Subcutaneous abdominal adipose tissue (tissue), 5 donors: ENCODE measurements around the gene UMODL1.

ENCODE experiments used
- H3K27ac ChIP-seq: one replicate; pipeline ENCODE4 v1.7.0; 2013; ENCODE audit warnings: low read depth, mild to moderate bottlenecking, inconsistent platforms, low read length, moderate library complexity
- H3K27me3 ChIP-seq, 5 donors: one replicate each; pipeline ENCODE4 v1.7.0; 2013; ENCODE audit warnings: low read length in 5 of 5, inconsistent platforms in 1 of 5; ENCODE audit not compliant: control insufficient read depth in 5 of 5, insufficient read depth in 4 of 5
- H3K36me3 ChIP-seq, 5 donors: one replicate each; pipeline ENCODE4 v1.7.0; 2013; ENCODE audit warnings: low read length in 5 of 5; ENCODE audit not compliant: control insufficient read depth in 5 of 5, insufficient read depth in 5 of 5
- H3K4me1 ChIP-seq, 5 donors: one replicate each; pipeline ENCODE4 v1.7.0; 2013; ENCODE audit warnings: low read length in 5 of 5, mild to moderate bottlenecking in 3 of 5, moderate library complexity in 1 of 5; ENCODE audit not compliant: control insufficient read depth in 5 of 5, insufficient read depth in 5 of 5
- H3K4me3 ChIP-seq, 5 donors: one replicate each; pipeline ENCODE4 v1.7.0; 2013; ENCODE audit warnings: low read length in 5 of 5, low read depth in 1 of 5
- H3K9ac ChIP-seq, 5 donors: one replicate each; pipeline ENCODE4 v1.7.0; 2013; ENCODE audit warnings: low read length in 5 of 5, mild to moderate bottlenecking in 4 of 5, moderate library complexity in 3 of 5
- H3K9me3 ChIP-seq, 5 donors: one replicate each; pipeline ENCODE4 v1.7.0; 2013; ENCODE audit warnings: low read length in 5 of 5; ENCODE audit not compliant: control insufficient read depth in 5 of 5
- donor health status: healthy.
- donor health status: healthy.
- donor health status: healthy.
- donor health status: healthy.
- donor health status: healthy.

The UMODL1 gene

DNA sequence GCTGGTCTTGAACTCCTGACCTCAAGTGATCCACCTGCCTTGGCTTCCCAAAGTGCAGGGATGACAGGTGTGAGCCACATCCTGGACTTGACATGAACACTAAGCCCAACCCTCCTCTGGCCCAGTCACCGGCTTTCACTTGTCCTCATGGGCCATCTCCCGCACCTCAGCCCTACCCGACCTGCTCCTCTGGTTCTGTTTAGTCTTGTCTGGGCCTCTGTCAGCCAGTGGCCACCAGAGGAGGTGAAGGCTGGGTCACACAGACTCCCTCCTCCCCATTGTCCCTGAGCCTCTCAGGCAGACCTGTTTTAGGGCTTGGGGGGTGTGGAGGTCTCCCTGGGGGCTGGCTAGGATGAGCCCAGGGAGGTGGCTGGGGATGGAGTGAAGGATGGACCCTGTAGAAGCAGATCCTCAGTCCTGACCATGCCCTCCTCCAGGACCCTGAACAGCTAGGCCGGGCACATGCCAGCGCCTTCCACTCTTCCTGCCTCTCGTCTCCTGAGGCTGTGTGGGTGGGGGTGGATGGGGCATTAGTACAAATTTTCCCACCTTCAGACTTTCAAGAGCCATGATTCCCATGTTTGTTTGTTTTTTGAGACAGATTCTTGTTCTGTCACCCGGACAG lies 26.1 kb upstream of the UMODL1 start:
- Histone ChIP-seq H3K9me3 (no peaks in the 10 kb centered on the region), H3K4me1 (peaks cover 0 to 9% (median 5%) of the 10 kb centered on the region in 5 donors), H3K4me3 (no peak overlapping the region), H3K36me3 (no peaks in the 10 kb centered on the region), H3K27ac (no peak overlapping the region), H3K9ac (no peak overlapping the region), H3K27me3 (peaks cover 0 to 3% (median 0%) of the 10 kb centered on the region in 5 donors)

DNA sequence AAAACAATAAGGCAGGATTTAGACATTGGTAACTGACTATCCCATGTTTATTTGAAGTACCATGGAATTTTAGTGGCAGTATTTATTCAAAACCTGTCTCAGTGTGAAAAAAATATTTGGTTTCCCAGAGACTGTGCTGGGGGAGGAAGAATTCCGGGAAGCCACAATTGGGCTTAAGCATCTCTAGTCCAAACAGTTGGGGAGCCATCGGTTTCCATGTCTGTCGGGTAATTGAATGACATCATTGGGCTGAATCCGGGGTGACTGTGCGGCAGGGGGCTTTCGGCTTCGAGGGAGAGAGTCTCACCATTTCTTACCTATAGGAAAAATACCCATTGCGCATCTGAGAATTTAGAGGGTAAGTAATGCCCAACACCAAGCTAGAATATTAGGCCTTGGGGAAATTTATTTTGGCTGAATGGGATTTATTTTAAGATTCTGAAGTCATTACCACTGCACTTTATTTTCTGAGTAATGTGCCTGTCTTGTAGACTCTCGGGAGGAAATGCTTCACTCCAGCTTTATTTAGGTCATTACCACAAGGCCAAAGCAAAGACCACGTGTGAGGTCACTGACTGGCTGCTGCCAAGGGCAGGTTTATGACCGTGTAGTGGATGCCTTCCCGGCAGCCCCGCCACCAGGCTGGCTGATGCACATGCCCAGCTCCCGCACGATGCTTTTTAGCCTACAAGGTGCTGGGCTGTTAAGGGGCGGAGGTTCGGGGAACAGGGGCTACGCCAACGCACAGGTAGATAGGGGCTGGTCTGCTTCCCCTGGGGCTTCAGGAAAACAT lies 23.1 kb upstream of the UMODL1 start:
- no peak overlapping the region for H3K27ac ChIP-seq
- no peak overlapping the region for H3K9ac ChIP-seq
- H3K4me3 ChIP-seq, result no peak overlapping the region
- H3K4me1 ChIP-seq, result peaks cover 0 to 7% (median 4%) of the 10 kb centered on the region in 5 donors
- peaks cover 0 to 3% (median 0%) of the 10 kb centered on the region in 5 donors for H3K27me3 ChIP-seq
- H3K36me3 ChIP-seq, result no peaks in the 10 kb centered on the region
- no peaks in the 10 kb centered on the region for H3K9me3 ChIP-seq

DNA sequence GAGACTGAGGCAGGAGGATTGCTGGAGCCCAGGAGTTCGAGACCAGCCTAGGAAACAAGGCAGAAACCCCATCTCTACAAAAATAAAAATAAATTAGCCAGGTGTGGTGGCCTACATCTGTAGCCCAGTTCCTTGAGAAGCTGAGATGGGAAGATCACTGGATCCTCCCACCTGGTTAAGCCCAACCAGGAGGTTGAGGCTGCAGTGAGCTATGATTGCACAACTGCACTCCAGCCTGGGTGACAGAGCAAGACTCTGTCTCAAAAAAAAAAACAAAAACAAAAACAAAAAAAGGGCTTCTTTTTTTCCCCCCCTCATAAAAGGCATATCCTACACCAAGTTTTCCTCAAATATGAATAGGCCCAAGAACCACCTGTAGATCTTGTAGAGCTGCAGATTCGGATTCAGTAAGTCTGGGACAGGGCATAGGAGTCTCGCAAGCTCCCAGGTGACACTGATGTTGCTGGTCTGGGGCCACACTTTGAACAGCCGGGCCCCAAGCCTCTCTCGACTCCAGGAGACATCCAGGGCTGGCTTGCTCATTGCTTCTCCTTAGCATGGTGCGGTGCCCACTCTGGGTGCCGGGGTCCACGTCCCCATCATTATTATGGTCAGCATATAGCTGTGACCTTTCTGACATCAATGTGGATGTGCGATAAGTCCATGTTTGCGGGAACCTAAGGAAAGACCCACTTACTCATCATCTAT lies 22.1 kb upstream of the UMODL1 start:
- Histone ChIP-seq H3K9ac (no peak overlapping the region), H3K4me3 (no peak overlapping the region), H3K4me1 (peaks cover 0 to 7% (median 4%) of the 10 kb centered on the region in 5 donors), H3K9me3 (no peaks in the 10 kb centered on the region), H3K36me3 (no peaks in the 10 kb centered on the region), H3K27ac (no peak overlapping the region), H3K27me3 (peaks cover 0 to 3% (median 0%) of the 10 kb centered on the region in 5 donors)

DNA sequence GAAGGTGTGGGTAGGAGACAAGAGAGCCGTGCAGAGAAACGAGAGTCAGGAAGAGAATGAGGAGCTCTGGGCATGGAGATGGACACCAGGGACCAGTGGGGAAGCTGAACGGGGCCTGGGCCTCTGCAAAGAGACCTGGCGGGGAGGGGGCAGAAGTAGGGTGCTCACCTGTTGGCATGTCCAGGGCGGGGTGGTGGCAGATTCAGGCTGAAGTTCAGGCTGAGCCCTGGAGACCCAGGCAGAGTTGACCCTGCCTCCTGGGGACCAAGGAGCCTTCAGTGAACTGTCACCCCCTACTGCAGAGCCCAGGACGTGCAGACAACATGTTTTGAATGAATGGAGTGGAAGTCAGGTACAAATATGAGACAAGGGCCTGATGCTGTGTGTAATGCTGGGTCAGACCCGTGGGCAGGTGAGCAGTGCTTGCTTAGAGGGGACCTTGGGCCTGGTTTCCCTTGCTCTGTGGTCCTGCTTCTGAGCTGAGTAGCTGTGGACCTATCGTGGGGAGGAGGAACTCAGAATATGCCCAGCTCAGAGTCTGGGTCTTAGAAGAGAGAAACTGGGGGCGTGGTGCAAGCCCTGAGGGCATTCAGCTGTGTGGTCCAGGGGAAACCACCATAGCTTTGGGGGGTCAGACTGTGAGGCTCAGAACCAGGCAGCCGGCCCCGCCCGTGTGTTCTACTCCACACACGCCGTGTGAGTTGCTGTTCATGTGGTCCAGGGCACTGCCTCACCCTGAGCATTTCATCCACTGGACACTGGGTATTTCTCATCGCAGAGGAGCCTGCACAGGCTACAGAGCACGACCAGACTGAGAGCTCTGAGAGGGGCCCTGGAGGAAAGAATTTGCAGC lies 21.3 kb upstream of the UMODL1 start:
- no peaks in the 10 kb centered on the region for H3K36me3 ChIP-seq
- no peak overlapping the region for H3K27ac ChIP-seq
- peaks cover 0 to 7% (median 4%) of the 10 kb centered on the region in 5 donors for H3K4me1 ChIP-seq
- no peaks in the 10 kb centered on the region for H3K9me3 ChIP-seq
- no peak overlapping the region for H3K9ac ChIP-seq
- H3K27me3 ChIP-seq, result peaks cover 0 to 3% (median 0%) of the 10 kb centered on the region in 5 donors
- no peak overlapping the region for H3K4me3 ChIP-seq

DNA sequence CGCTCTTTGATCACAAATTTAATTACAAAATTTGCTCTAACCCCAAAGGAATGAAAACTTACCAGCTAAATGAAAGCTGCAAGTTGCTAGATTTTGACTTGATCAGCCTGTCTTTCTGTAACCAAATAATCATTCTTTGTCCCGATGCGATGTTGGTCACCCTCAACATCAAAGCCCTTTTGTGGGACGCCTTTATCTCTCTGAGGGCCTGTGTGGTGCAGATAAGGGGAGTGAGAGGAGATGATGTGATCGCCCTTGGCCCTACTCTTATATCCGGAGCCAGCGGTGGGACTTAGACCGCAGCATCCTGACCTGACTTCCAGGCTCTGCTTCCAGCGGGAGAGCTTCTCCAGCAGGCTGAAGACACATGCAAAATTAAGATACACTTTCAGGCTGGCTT lies 19.3 kb upstream of the UMODL1 start:
- no peak overlapping the region for H3K4me3 ChIP-seq

DNA sequence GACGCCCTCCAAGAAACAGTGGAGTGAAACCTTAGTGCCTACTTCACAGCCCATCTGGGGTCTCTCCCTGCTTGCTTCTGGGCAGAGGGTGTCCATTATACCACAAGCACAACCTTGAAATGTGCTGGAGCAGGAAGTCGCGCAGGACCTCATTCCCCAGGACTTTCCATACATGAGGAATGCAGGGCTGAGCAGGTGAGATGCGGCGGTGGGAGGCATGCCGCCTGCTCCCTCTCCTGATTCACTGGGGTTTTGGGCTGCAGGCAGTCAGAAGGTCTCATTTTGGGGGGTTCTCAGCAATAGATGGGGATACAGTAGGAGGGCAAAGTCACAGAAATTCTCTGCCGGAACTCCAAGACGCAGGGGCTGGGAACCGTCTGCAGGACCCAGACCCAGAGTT lies 15.7 kb upstream of the UMODL1 start:
- no peaks in the 10 kb centered on the region for H3K36me3 ChIP-seq
- peaks cover 0 to 15% (median 12%) of the 10 kb centered on the region in 5 donors for H3K4me1 ChIP-seq
- H3K27me3 ChIP-seq, result no peaks in the 10 kb centered on the region
- no peak overlapping the region for H3K27ac ChIP-seq
- no peak overlapping the region for H3K4me3 ChIP-seq
- H3K9ac ChIP-seq, result no peak overlapping the region
- no peaks in the 10 kb centered on the region for H3K9me3 ChIP-seq

More for the DNA sequence above, 19.3 kb upstream of the UMODL1 start:
- H3K9me3 ChIP-seq, result no peaks in the 10 kb centered on the region
- no peaks in the 10 kb centered on the region for H3K36me3 ChIP-seq
- H3K4me1 ChIP-seq, result peaks cover 0 to 7% (median 4%) of the 10 kb centered on the region in 5 donors
- no peak overlapping the region for H3K9ac ChIP-seq
- H3K27me3 ChIP-seq, result no peaks in the 10 kb centered on the region
- H3K27ac ChIP-seq, result no peak overlapping the region

DNA sequence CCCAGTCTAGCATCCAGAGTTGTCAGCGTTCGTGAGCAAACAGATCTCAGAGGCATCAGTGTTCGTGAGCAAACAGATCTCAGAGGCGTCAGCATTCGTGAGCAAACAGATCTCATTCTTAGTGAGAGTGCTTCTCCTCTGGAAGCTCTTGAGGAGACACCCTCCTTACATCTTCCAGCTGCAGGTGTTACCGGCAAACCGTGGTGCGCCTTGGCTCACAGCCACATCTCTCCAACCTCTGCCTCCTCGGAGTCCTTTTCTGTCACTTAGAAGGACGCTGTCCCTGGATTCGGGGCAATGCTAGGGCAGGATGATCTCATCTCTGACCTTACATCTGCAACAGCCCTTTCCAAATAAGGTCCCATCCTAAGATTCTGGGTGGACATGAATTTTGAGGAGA lies 14.6 kb upstream of the UMODL1 start:
- Histone ChIP-seq H3K9me3 (no peaks in the 10 kb centered on the region), H3K36me3 (no peaks in the 10 kb centered on the region), H3K4me1 (peaks cover 0 to 23% (median 20%) of the 10 kb centered on the region in 5 donors), H3K27ac (no peak overlapping the region), H3K9ac (no peak overlapping the region), H3K4me3 (no peak overlapping the region), H3K27me3 (no peaks in the 10 kb centered on the region)

DNA sequence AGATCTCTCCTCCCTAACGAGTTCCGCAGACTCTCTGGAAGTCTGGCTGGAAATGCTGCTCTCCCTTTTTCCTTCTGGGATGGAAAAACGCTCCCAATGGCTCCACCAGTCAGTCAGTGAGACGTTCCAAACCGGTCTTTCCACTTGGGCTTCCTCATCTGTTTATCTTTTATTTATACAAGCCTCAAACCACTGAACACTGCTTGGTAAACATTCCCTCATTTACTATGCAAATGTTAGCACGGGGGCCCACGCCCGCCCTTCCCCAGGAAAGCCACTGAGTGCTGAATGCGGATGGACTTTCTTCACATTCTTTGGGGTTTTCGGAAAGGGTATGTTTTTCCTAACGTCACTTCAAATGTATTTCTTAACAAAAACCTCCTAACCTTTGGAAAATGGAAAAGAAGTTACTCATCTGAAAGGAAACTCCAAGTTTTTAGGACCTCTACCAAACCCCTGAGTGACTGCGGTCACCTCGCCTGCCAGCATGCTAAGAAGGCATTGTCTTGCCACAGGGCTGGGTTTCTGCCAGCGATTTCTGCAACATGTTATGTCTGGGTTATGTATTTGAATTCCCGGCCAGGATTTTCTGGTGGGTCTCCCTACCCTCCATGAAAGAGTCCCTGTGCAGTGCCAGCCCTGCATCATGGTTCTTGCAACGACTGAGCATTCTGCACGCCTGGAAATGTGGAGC lies 14.0 kb upstream of the UMODL1 start:
- Histone ChIP-seq H3K4me1 (peaks cover 5 to 30% (median 27%) of the 10 kb centered on the region in 5 donors), H3K27me3 (no peaks in the 10 kb centered on the region), H3K9ac (no peak overlapping the region), H3K27ac (no peak overlapping the region), H3K36me3 (no peaks in the 10 kb centered on the region), H3K4me3 (no peak overlapping the region), H3K9me3 (no peaks in the 10 kb centered on the region)

DNA sequence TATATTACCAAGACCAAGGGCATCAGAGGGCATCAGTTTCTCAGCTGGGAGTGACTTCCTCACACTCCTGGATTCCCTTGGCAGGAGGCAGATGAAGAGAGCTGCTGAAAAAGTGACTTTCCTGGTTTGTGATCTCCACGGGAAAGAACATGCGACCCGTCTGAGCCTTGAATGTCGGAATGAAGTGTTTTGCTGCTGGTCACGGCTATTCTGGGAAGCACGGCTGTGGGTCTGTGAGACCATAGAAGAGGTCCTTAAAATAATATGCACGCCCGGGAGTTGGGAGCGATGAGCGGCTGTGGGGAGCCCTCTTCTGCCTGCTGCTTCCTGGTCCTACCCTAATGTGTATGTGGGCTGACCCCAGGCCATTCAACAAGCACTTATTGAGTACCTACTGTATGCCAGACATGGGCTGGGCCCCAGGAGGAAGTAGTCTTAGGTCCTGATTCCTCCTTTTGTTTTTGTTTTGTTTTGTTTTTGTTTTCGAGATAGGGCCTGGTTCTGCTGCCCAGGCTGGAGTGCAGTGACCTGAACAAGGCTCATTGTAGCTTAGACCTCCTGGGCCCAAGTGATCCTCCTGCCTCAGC lies 13.2 kb upstream of the UMODL1 start:
- Histone ChIP-seq H3K9ac (no peak overlapping the region), H3K27me3 (no peaks in the 10 kb centered on the region), H3K4me3 (no peak overlapping the region), H3K9me3 (no peaks in the 10 kb centered on the region), H3K4me1 (peaks cover 10 to 36% (median 34%) of the 10 kb centered on the region in 5 donors), H3K36me3 (no peaks in the 10 kb centered on the region), H3K27ac (no peak overlapping the region)
